K562 (cell line): ENCODE results near the gene EPB41L4B. TPM values are rescaled to one million over a fixed set of nuclear protein-coding genes. Genes with fewer than 3 reads are reported as not detected.

ENCODE experiments used
- ATAC-seq: fragments of 200-7000 bp; cut with Tn5 transposase; 3 replicates; pipeline ENCODE4 v1.9.1; 2020; ENCODE audit warnings: moderate library complexity
- BruUV-seq: library from RNA; stranded (reverse); fragments of 400-500 nt; replicated peaks from 2 replicates; lab custom pipeline; 2021; lab: Mats Ljungman, UMichigan
- CTCF ChIA-PET: fragments of 300-600 bp; formaldehyde crosslinking; extraction: SDS; loops from one replicate; lab custom pipeline; 2021; ENCODE audit warnings: low intra/inter-chr PET ratio; lab: Yijun Ruan, JAX
- POLR2A ChIA-PET: fragments of 300-600, 350-650 bp; sonication (Branson Sonifier 250); formaldehyde crosslinking; extraction: SDS; loops from one replicate; lab custom pipeline; 2021; ENCODE audit warnings: antibody characterized with exemption, inconsistent platforms; lab: Yijun Ruan, JAX
- DNase-seq, 4 experiments: peaks; one replicate each; pipeline versions ENCODE4 v3.0.0 to v3.0.0-alpha.2; 2011 to 2018; ENCODE audit warnings: low spot score in 3 of 4, mixed read lengths in 3 of 4; ENCODE audit errors: extremely low read depth in 1 of 4
- FAIRE-seq: peaks from 2 replicates; lab custom pipeline; 2011; peaks lifted over from hg19 to GRCh38; lab: Jason Lieb, UNC
- H2AFZ ChIP-seq: 2 replicates; pipeline ENCODE4 v1.6.0; 2011; ENCODE audit warnings: low read depth, low read length, control low read depth, inconsistent platforms
- H3K27ac ChIP-seq: fragments of 200-600 bp; 3 replicates; pipeline ENCODE4 v1.8.0; 2011; ENCODE audit warnings: low read depth, mild to moderate bottlenecking, control low read depth, inconsistent platforms, low read length, moderate library complexity, mixed read lengths; ENCODE audit errors: extremely low read depth
- H3K27me3 ChIP-seq, 2 experiments: fragments of 300-600 bp in 1 of 2; 2 replicates in 1 of 2; 3 replicates in 1 of 2; pipeline versions ENCODE4 v1.6.0 to v1.8.0; 2011; ENCODE audit warnings: inconsistent platforms in 2 of 2, low read length in 2 of 2, mild to moderate bottlenecking in 1 of 2, mixed read lengths in 1 of 2, moderate library complexity in 1 of 2; ENCODE audit not compliant: control insufficient read depth in 2 of 2, insufficient read depth in 2 of 2
- H3K36me3 ChIP-seq: fragments of 300-600 bp; 3 replicates; pipeline ENCODE4 v1.8.0; 2011; ENCODE audit warnings: mild to moderate bottlenecking, low read length, inconsistent platforms; ENCODE audit not compliant: control insufficient read depth, insufficient read depth
- H3K4me1 ChIP-seq, 2 experiments: fragments of 200-600 bp in 1 of 2; replicated peaks in 1 of 2; 2 replicates in 1 of 2; 3 replicates in 1 of 2; pipeline versions ENCODE4 v1.5.1 to v1.8.0; 2011; ENCODE audit warnings: inconsistent platforms in 2 of 2, low read length in 2 of 2, mild to moderate bottlenecking in 1 of 2, mixed read lengths in 1 of 2, moderate library complexity in 1 of 2; ENCODE audit not compliant: control insufficient read depth in 2 of 2, insufficient read depth in 2 of 2
- H3K4me2 ChIP-seq: 2 replicates; pipeline ENCODE4 v1.6.1; 2011; ENCODE audit warnings: low read length, control low read depth, inconsistent platforms, mixed read lengths; ENCODE audit not compliant: insufficient read depth
- H3K4me3 ChIP-seq: fragments of 200-600 bp; sonication (generic), shearing (Covaris generic); 2 replicates; pipeline ENCODE4 v1.5.1; 2016; ENCODE audit warnings: control low read depth, inconsistent platforms
- H3K79me2 ChIP-seq: fragments of 200-600 bp; 3 replicates; pipeline ENCODE4 v1.8.0; 2011; ENCODE audit warnings: low read length, inconsistent platforms; ENCODE audit not compliant: control insufficient read depth, insufficient read depth
- H3K9ac ChIP-seq, 2 experiments: 2 replicates each; pipeline versions ENCODE4 v1.6.0 to v1.6.1; 2011; ENCODE audit warnings: low read depth in 2 of 2, low read length in 2 of 2, control low read depth in 1 of 2, inconsistent platforms in 1 of 2, mild to moderate bottlenecking in 1 of 2, mixed read lengths in 1 of 2; ENCODE audit not compliant: insufficient read depth in 1 of 2
- H3K9me1 ChIP-seq: one replicate; pipeline ENCODE4 v1.6.0; 2011; ENCODE audit warnings: inconsistent platforms, mild to moderate bottlenecking, low read length, moderate library complexity; ENCODE audit not compliant: control insufficient read depth, insufficient read depth
- H3K9me3 ChIP-seq: replicated peaks from 2 replicates; pipeline ENCODE4 v1.5.1; 2011; ENCODE audit warnings: low read depth, low read length, inconsistent platforms; ENCODE audit not compliant: control insufficient read depth, insufficient read depth
- H4K20me1 ChIP-seq: replicated peaks from 2 replicates; pipeline ENCODE4 v1.6.1; 2011; ENCODE audit warnings: low read length, inconsistent platforms, mixed read lengths; ENCODE audit not compliant: control insufficient read depth, insufficient read depth
- ATF2 ChIP-seq: sonication (generic); formaldehyde crosslinking; IDR thresholded peaks from 2 replicates; pipeline ENCODE4 v1.8.1; 2022; ENCODE audit warnings: missing genetic modification reagents
- BMI1 ChIP-seq: fragments of 150-350 bp; IDR thresholded peaks from 2 replicates; pipeline ENCODE4 v1.6.1; 2014; ENCODE audit warnings: low read length
- CBFB ChIP-seq: sonication (generic); formaldehyde crosslinking; IDR thresholded peaks from 2 replicates; pipeline ENCODE4 v1.4.0; 2020; ENCODE audit warnings: mild to moderate bottlenecking, missing genetic modification reagents
- DIDO1 ChIP-seq: fragments of 450-650 bp; IDR thresholded peaks from 2 replicates; pipeline ENCODE4 v1.6.1; 2016; ENCODE audit warnings: low read depth, missing biosample characterization, missing genetic modification characterization
- DNMT1 ChIP-seq: fragments of 450-650 bp; IDR thresholded peaks from 2 replicates; pipeline ENCODE4 v1.6.1; 2016; ENCODE audit warnings: antibody characterized with exemption, mild to moderate bottlenecking
- JUN ChIP-seq, 2 experiments: sonication (generic) in 1 of 2; formaldehyde crosslinking in 1 of 2; IDR thresholded peaks; 2 replicates each; pipeline versions ENCODE4 v1.6.1 to v1.8.0; 2012 to 2022; ENCODE audit warnings: borderline replicate concordance in 2 of 2, mild to moderate bottlenecking in 2 of 2, improper control_type of control experiment in 1 of 2, low read depth in 1 of 2, low read length in 1 of 2, missing genetic modification reagents in 1 of 2
- MTA3 ChIP-seq: fragments of 450-650 bp; formaldehyde crosslinking; IDR thresholded peaks from 2 replicates; pipeline ENCODE4 v1.6.1; 2017; ENCODE audit warnings: mild to moderate bottlenecking, borderline replicate concordance
- NCOA2 ChIP-seq, 2 experiments: fragments of 450-650 bp; IDR thresholded peaks; 2 replicates each; pipeline ENCODE4 v1.6.1; 2018; ENCODE audit warnings: mild to moderate bottlenecking in 2 of 2, moderate library complexity in 1 of 2; ENCODE audit not compliant: partially characterized antibody in 2 of 2
- NCOA6 ChIP-seq: fragments of 450-650 bp; IDR thresholded peaks from 2 replicates; pipeline ENCODE4 v1.6.1; 2017; ENCODE audit warnings: mild to moderate bottlenecking
- NFE2 ChIP-seq: IDR thresholded peaks from 2 replicates; pipeline ENCODE4 v1.6.1; 2014; ENCODE audit warnings: antibody characterized with exemption, low read depth
- NFIC ChIP-seq: fragments of 450-650 bp; IDR thresholded peaks from 2 replicates; pipeline ENCODE4 v1.6.1; 2017; ENCODE audit warnings: mild to moderate bottlenecking, inconsistent platforms
- RFX1 ChIP-seq: fragments of 450-650 bp; IDR thresholded peaks from 2 replicates; pipeline ENCODE4 v1.6.1; 2016; ENCODE audit warnings: mild to moderate bottlenecking, moderate library complexity
- SETDB1 ChIP-seq: IDR thresholded peaks from one replicate; pipeline ENCODE4 v1.6.1; 2012; ENCODE audit warnings: low read length, control low read depth, inconsistent platforms
- SMAD4 ChIP-seq: fragments of 250-450 bp; sonication (Bioruptor Pico); conservative IDR thresholded peaks from 2 replicates; pipeline ENCODE4 v1.8.0; 2021; ENCODE audit warnings: inconsistent platforms, mild to moderate bottlenecking, moderate library complexity
- SNRNP70 ChIP-seq: fragments of 200-400 bp; formaldehyde crosslinking; optimal IDR thresholded peaks from 2 replicates; pipeline ENCODE3; 2017; ENCODE audit warnings: low read depth, low read length
- SRSF7 ChIP-seq: fragments of 200-400 bp; formaldehyde crosslinking; optimal IDR thresholded peaks from 2 replicates; pipeline ENCODE3; 2017; ENCODE audit warnings: mild to moderate bottlenecking, low read depth, low read length
- ZFP30 ChIP-seq: fragments of 250-450 bp; sonication (Bioruptor Pico); IDR thresholded peaks from 2 replicates; pipeline ENCODE4 v1.8.0; 2022; ENCODE audit warnings: moderate library complexity, mild to moderate bottlenecking, inconsistent platforms, borderline replicate concordance
- ZNF384 ChIP-seq: IDR thresholded peaks from 2 replicates; pipeline ENCODE4 v1.6.1; 2012; ENCODE audit warnings: low read depth, low read length, improper control_type of control experiment
- WGBS: fragments of 100-300 bp; shearing (Covaris generic); methylation state at CpG from one replicate; pipeline ENCODE4 v1.1.6; 2016; ENCODE audit warnings: low coverage, mixed read lengths; ENCODE audit not compliant: insufficient coverage; ENCODE audit errors: missing lambda C conversion rate; 5-methylcytosine and 5-hydroxymethylcytosine counted together
- in situ Hi-C: fragments of 300-500 bp; cut with MboI; formaldehyde crosslinking; loops from 4 replicates; pipeline ENCODE4 v1.15.0; 2018; ENCODE audit warnings: inconsistent platforms, mixed read lengths
- intact Hi-C: fragments of 100-400 bp; cut with micrococcal nuclease; formaldehyde crosslinking; loops from 2 replicates; pipeline ENCODE4 v1.14.2; 2022
- polyA plus RNA-seq, 8 experiments: library from polyadenylated mRNA; depleted of rRNA in 4 of 8; stranded (reverse) in 5 of 8; unstranded in 3 of 8; fragments of >200 nt; fragmentation: Nextera tagmentation in 2 of 8; fragmentation: Illumina TruSeq in 1 of 8; extraction: Ambion mirVana in 2 of 8; extraction: Trizol in 1 of 8; gene quantifications; 2 replicates each; pipeline versions ENCODE4 v1.2.1 to v1.2.3, GENCODE V29; 2011 to 2014; ENCODE audit warnings: inconsistent platforms in 1 of 8, missing spikeins in 1 of 8
- total RNA-seq, 7 experiments: library from RNA; depleted of rRNA in 6 of 7; stranded (reverse); fragments of >200 nt in 6 of 7; fragmentation: Illumina TruSeq in 2 of 7; extraction: Trizol in 2 of 7; gene quantifications; 2 replicates each; pipeline versions ENCODE4 v1.2.1 to v1.2.3, GENCODE V29; 2011 to 2021; ENCODE audit warnings: low replicate concordance in 1 of 7
- TF ChIP-seq, protein P1 (sequence below): sonication (generic); formaldehyde crosslinking; IDR thresholded peaks from 2 replicates; pipeline ENCODE4 v1.8.0; 2022; ENCODE audit warnings: missing genetic modification reagents, mild to moderate bottlenecking, borderline replicate concordance
- TF ChIP-seq, protein P2 (sequence below): fragments of 450-650 bp; conservative IDR thresholded peaks from 2 replicates; pipeline ENCODE4 v1.6.1; 2016; ENCODE audit warnings: missing genetic modification characterization, low read depth, mild to moderate bottlenecking, control low read depth, missing compliant biosample characterization

EPB41L4B gene
- total and polyA plus RNA-seq, 9 of the 15 experiments (the other 6 are each of a cell fraction or from before 2014, with no cell fraction given): 0.09 to 0.38 (median 0.21) TPM

DNA sequence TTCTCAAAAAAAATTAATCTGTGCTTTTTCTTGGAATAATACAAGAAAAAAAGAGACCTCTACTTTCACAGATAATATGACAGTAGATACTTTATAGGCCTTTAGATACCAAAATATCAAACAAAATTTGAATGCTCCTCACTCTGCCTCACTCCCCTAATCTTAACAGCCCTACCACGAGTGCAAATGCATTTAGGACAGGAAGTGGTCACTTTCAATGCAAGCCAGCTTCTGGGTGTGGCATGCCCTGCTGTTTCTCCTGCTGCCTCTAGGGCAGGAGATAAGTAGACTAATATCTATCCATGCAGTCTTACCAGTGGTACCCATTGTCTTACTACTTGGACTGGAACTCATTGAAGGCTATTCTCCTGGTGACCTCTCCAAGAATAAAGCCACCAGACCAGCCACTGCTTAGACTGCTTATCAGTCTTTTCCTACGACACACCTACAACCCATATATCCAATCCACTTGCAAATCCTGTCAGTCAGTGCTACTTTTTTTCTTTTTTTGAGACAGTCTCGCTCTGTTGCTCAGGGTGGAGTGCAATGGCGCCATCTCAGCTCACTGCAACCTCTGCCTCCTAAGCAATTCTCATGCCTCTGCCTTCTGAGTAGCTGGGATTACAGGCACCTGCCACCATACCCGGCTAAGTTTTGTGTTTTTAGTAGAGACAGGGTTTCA lies 176.8 kb downstream of the EPB41L4B start:
- FAIRE-seq: peak; percentile 91
- peak overlapping the region; percentile 40; the same call in 2 of the 3 replicates for H3K27ac ChIP-seq
- TF ChIP-seq RFX1 (no peak), CBFB (CRISPR knock-in tag) (no peak), MTA3 (0 out of 2 replicates have a peak, but pooled peaks have one; percentile 33), BMI1 (no peak), SRSF7 (no peak), NCOA2 (IDR thresholded peaks at IDR 0.05; ENCODE audit: partially characterized antibody in 2 of 2) (no peak), NFE2 (no peak), NFIC (no peak), ZFP30 (CRISPR knock-in tag) (no peak), ATF2 (CRISPR knock-in tag) (no peak), SETDB1 (no peak), SNRNP70 (no peak), JUN (IDR thresholded peaks at IDR 0.05; ENCODE audit: borderline replicate concordance, low read depth, low read length) (no peak), JUN (CRISPR knock-in tag; IDR thresholded peaks at IDR 0.05; ENCODE audit: borderline replicate concordance) (no peak), NCOA6 (no peak), SMAD4 (no peak), ZNF384 (no peak), DNMT1 (no peak), DIDO1 (tag) (no peak)
- TF ChIP-seq, protein P1, sequence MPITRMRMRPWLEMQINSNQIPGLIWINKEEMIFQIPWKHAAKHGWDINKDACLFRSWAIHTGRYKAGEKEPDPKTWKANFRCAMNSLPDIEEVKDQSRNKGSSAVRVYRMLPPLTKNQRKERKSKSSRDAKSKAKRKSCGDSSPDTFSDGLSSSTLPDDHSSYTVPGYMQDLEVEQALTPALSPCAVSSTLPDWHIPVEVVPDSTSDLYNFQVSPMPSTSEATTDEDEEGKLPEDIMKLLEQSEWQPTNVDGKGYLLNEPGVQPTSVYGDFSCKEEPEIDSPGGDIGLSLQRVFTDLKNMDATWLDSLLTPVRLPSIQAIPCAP (CRISPR knock-in tag): no peak
- TF ChIP-seq, protein P2, sequence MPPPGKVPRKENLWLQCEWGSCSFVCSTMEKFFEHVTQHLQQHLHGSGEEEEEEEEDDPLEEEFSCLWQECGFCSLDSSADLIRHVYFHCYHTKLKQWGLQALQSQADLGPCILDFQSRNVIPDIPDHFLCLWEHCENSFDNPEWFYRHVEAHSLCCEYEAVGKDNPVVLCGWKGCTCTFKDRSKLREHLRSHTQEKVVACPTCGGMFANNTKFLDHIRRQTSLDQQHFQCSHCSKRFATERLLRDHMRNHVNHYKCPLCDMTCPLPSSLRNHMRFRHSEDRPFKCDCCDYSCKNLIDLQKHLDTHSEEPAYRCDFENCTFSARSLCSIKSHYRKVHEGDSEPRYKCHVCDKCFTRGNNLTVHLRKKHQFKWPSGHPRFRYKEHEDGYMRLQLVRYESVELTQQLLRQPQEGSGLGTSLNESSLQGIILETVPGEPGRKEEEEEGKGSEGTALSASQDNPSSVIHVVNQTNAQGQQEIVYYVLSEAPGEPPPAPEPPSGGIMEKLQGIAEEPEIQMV (tag): no peak

More for the DNA sequence above, 176.8 kb downstream of the EPB41L4B start:
- DNase-seq (peak; percentile 72 to 89 (median 80)), ATAC-seq (peak; percentile 97)
- peak overlapping the region; percentile 19; the same call in 1 of the 2 replicates for H3K4me2 ChIP-seq
- no peaks in the 10 kb centered on the region for H3K36me3 ChIP-seq
- H4K20me1 ChIP-seq: no peaks in the 10 kb centered on the region
- no peaks in the 10 kb centered on the region for H3K27me3 ChIP-seq
- POLR2A ChIA-PET: interaction anchor here (0.9 to 1.6 kb wide), 4 partner anchors 8 to 16 kb away, joined by 3 to 5 read pairs (median 3); no protein-coding TSS in a partner anchor
- no peak overlapping the region for H3K4me3 ChIP-seq
- no peaks in the 10 kb centered on the region for H3K9me1 ChIP-seq
- peak overlapping the region in 1 of 2 experiments; percentile 31; a peak in 1 of 4 replicates for H3K9ac ChIP-seq
- peaks cover 13 to 15% of the 10 kb centered on the region in 2 experiments; a peak in 4 of 5 replicates for H3K4me1 ChIP-seq
- intact Hi-C loops: loop anchor here (1.0 kb wide), 1 partner anchor 24 kb away; no protein-coding TSS in a partner anchor
- no TSS peak for BruUV-seq
- in situ Hi-C loops: no loop called here
- 31% methylated on average over 5 of the region's 5 CpGs for WGBS
- CTCF ChIA-PET: no interaction called here
- H3K9me3 ChIP-seq: no peaks in the 10 kb centered on the region
- peak overlapping the region; percentile 94 for H2AFZ ChIP-seq
- H3K79me2 ChIP-seq: no peaks in the 10 kb centered on the region
